Measurements from ENCODE around the gene AMER2. TPM values are rescaled to one million over a fixed set of nuclear protein-coding genes. Genes with fewer than 3 reads are reported as not detected.

AMER2 gene
- polyA plus RNA-seq, 1 of the 3 experiments (the other 2 are of a cell fraction), result not detected

GRCh38 chr13:25118378-25118905 is 53.6 kb downstream of the AMER2 start:
- Histone ChIP-seq H3K9me2 (no peaks in the 10 kb centered on the region), H4K20me1 (ENCODE audit: insufficient read depth) (no peaks in the 10 kb centered on the region), H3K9ac (no peak overlapping the region), H3K4me3 (ENCODE audit: low read depth in 2 of 2, low read length in 1 of 2) (no peak overlapping the region), H3K9me3 (no peaks in the 10 kb centered on the region), H3K4me1 (ENCODE audit: control insufficient read depth in 1 of 2, insufficient read depth in 2 of 2, low read depth in 1 of 2, low read length in 1 of 2) (no peaks in the 10 kb centered on the region), H3K27me3 (ENCODE audit: insufficient read depth) (peaks cover 9% of the 10 kb centered on the region; the same call in 1 of the 2 replicates), H3K36me3 (replicated peaks in 1 of 2; ENCODE audit: control insufficient read depth in 1 of 2, insufficient read depth in 2 of 2, low read length in 1 of 2) (no peaks in the 10 kb centered on the region), H3K79me2 (ENCODE audit: insufficient read depth) (no peaks in the 10 kb centered on the region), H3K27ac (ENCODE audit: low read depth in 2 of 2, low read length in 1 of 2) (no peak overlapping the region), H3F3A (replicated peaks; ENCODE audit: insufficient read depth) (no peaks in the 10 kb centered on the region), H2AFZ (ENCODE audit: low read depth) (no peak overlapping the region), H3K4me2 (no peak overlapping the region)
- 46% methylated on average over 8 of the region's 8 CpGs for WGBS (ENCODE audit: low lambda C conversion rate)
- no peak for DNase-seq
- ChIA-PET POLR2A (no interaction called here), CTCF (no interaction called here)
- no peak for TF ChIP-seq EP300 (IDR thresholded peaks at IDR 0.05; ENCODE audit: borderline replicate concordance in 1 of 2, low read depth in 1 of 2, low read length in 1 of 2)
- TF ChIP-seq CHD2 (IDR thresholded peaks at IDR 0.05; ENCODE audit: low read length, partially characterized antibody), result no peak
- no peak for TF ChIP-seq TCF12 (IDR thresholded peaks at IDR 0.05)
- TF ChIP-seq POLR2AphosphoS5 (IDR thresholded peaks at IDR 0.05; ENCODE audit: low read depth, low read length), result no peak
- TF ChIP-seq ELF1 (IDR thresholded peaks at IDR 0.05), result no peak
- no peak for TF ChIP-seq USF1 (IDR thresholded peaks at IDR 0.05; ENCODE audit: borderline replicate concordance, low read depth)
- no peak for TF ChIP-seq RCOR1 (IDR thresholded peaks at IDR 0.05; ENCODE audit: low read length)

GRCh38 chr13:25117312-25117711 is 54.8 kb downstream of the AMER2 start:
- H3K27ac ChIP-seq (ENCODE audit: low read depth in 2 of 2, low read length in 1 of 2), result no peak overlapping the region
- no peaks in the 10 kb centered on the region for H3F3A ChIP-seq (replicated peaks; ENCODE audit: insufficient read depth)
- H3K27me3 ChIP-seq (ENCODE audit: insufficient read depth), result peaks cover 9% of the 10 kb centered on the region; the same call in 1 of the 2 replicates
- no peak for DNase-seq
- ChIA-PET CTCF (interaction anchor here (1.0 kb wide), 1 partner anchor 117 kb away, joined by 3 read pairs; no protein-coding TSS in a partner anchor), POLR2A (no interaction called here)
- no peaks in the 10 kb centered on the region for H3K9me3 ChIP-seq
- WGBS (ENCODE audit: low lambda C conversion rate), result 58% methylated on average over 15 of the region's 16 CpGs
- H3K36me3 ChIP-seq (replicated peaks in 1 of 2; ENCODE audit: control insufficient read depth in 1 of 2, insufficient read depth in 2 of 2, low read length in 1 of 2), result no peaks in the 10 kb centered on the region
- no peak overlapping the region for H2AFZ ChIP-seq (ENCODE audit: low read depth)
- no peaks in the 10 kb centered on the region for H3K4me1 ChIP-seq (ENCODE audit: control insufficient read depth in 1 of 2, insufficient read depth in 2 of 2, low read depth in 1 of 2, low read length in 1 of 2)
- H3K4me2 ChIP-seq, result no peak overlapping the region
- no peaks in the 10 kb centered on the region for H3K79me2 ChIP-seq (ENCODE audit: insufficient read depth)
- no peak for TF ChIP-seq MEF2A (IDR thresholded peaks at IDR 0.05; ENCODE audit: borderline replicate concordance, low read depth)
- TF ChIP-seq PBX3 (IDR thresholded peaks at IDR 0.05), result no peak
- TF ChIP-seq SIN3A (IDR thresholded peaks at IDR 0.05; ENCODE audit: borderline replicate concordance, low read depth, low read length), result no peak
- no peak for TF ChIP-seq CHD2 (IDR thresholded peaks at IDR 0.05; ENCODE audit: low read length, partially characterized antibody)
- no peak for TF ChIP-seq RFX5 (IDR thresholded peaks at IDR 0.05; ENCODE audit: low read length)
- no peak for TF ChIP-seq RAD21 (IDR thresholded peaks at IDR 0.05; ENCODE audit: low read length)
- no peak for TF ChIP-seq EP300 (IDR thresholded peaks at IDR 0.05; ENCODE audit: borderline replicate concordance in 1 of 2, low read depth in 1 of 2, low read length in 1 of 2)
- no peak for TF ChIP-seq NFIC (IDR thresholded peaks at IDR 0.05; ENCODE audit: borderline replicate concordance)
- TF ChIP-seq POLR2AphosphoS5 (IDR thresholded peaks at IDR 0.05; ENCODE audit: low read depth, low read length), result no peak
- no peak for TF ChIP-seq SMC3 (IDR thresholded peaks at IDR 0.05; ENCODE audit: low read depth, low read length)
- TF ChIP-seq TCF12 (IDR thresholded peaks at IDR 0.05), result no peak
- TF ChIP-seq JUND (IDR thresholded peaks at IDR 0.05), result no peak
- no peak for TF ChIP-seq TAF1 (IDR thresholded peaks at IDR 0.05; ENCODE audit: borderline replicate concordance, low read depth, low read length)
- TF ChIP-seq MXI1 (IDR thresholded peaks at IDR 0.05; ENCODE audit: low read depth, low read length), result no peak
- TF ChIP-seq FOXJ3 (CRISPR knock-in tag; IDR thresholded peaks at IDR 0.05), result no peak
- no peak for TF ChIP-seq RCOR1 (IDR thresholded peaks at IDR 0.05; ENCODE audit: low read length)
- no peak for TF ChIP-seq NRF1 (IDR thresholded peaks at IDR 0.05; ENCODE audit: low read depth, low read length)
- no peak for TF ChIP-seq ZBTB33 (IDR thresholded peaks at IDR 0.05; ENCODE audit: borderline replicate concordance, low read depth)
- no peak for TF ChIP-seq TEAD4 (IDR thresholded peaks at IDR 0.05; ENCODE audit: borderline replicate concordance, insufficient read depth)
- no peaks in the 10 kb centered on the region for H3K9me2 ChIP-seq
- no peak overlapping the region for H3K4me3 ChIP-seq (ENCODE audit: low read depth in 2 of 2, low read length in 1 of 2)
- H3K9ac ChIP-seq, result no peak overlapping the region
- no peaks in the 10 kb centered on the region for H4K20me1 ChIP-seq (ENCODE audit: insufficient read depth)
